GM12801 (cell line): Measurements from ENCODE around the gene LGR4.

ENCODE experiments used
- CTCF ChIP-seq: IDR thresholded peaks from one replicate; pipeline ENCODE4 v1.5.1; 2011; ENCODE audit warnings: control low read depth; ENCODE audit not compliant: insufficient read length; ENCODE audit errors: extremely low read depth

LGR4 gene

DNA sequence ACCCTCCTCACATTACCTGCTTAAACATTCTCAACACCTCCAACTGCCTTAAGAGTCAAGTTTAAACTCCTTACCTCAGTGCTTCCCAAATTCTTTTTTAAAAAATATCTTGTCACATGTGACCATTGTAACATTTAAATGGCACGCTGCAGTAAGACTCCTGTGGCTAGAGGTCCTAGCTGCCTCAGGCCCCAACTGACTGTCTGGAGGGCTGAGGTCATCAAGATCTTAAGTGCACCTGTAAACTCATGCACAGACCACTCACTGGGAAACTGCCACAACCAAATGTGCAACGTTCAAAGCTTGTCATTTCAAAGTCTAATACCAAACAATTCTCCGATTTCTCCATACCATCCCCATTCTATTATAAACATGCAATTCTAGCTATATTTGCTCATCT is 93.1 kb downstream of the LGR4 start:
- no peak for TF ChIP-seq CTCF

DNA sequence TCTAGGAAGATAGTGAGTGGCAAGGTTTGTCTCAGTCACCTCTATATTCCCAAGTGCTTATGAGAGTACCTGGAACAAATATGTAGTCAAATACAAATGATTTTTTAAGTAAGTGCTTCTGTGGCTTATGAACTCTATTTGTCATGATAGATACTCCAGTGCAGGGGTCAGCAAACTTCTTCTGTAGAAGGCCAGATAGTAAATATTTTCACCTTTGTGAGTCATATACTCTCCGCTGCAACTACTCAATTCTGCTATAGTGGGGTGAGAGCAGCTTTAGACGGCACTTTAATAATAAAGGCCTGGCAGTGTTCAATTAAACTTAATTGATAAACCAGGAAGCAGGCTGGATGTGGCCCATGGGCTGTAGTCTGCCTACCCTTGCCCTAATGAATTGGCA is 97.2 kb downstream of the LGR4 start:
- TF ChIP-seq CTCF, result no peak

DNA sequence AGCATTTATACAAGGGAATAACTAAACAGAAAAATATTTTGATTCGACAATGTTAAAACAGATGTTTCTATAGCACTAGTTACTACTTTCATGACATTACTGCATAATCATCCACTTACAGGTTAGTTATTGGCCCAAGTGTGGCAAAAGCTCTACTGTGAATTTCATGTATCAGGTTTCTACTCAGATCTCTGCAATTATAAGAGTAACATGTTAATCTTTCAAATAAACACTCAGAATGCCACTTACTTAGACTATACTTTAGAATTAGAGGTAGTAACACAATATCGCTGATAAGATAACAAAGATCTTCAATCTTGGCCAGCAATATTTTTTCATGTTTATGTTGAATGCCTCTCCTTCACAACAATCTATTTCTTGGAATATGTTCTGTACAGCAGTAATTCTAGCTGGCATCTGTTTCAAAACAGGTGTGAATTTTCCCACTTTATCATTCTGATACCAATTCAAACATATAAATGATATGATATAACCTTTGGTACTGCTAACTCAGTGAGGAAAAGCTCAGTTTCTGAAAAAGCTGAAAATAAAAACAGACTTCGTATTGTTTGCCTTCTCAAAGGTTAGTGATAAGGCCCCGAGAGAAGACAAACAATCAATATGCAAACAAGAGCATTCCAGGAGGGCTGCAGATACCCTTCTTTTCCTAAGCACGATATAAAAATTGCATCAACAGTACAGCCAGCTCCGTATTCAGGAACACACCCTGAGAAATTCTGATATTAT is 98.6 kb downstream of the LGR4 start:
- no peak for TF ChIP-seq CTCF

DNA sequence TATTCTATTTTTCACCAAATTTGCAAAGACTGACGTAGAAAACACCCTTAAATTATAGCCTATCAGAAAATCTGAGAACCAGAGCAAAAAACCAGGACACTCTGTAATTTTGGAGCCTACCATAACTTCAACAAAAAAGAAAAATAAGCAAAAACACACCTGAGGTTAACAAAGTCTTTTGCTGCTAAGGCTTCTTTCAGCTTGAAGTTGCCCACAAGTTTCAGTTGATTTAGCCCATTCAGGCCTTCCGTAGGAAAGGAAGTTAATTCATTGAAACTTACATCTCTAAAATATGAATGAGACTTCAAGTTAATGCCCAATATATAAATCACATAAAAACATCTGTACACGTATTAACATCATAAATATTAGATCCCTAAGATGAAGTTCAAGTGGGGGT is 99.2 kb downstream of the LGR4 start:
- TF ChIP-seq CTCF, result no peak

GRCh38 chr11:27372164-27372563 is 100.4 kb downstream of the LGR4 start:
- TF ChIP-seq CTCF, result no peak

DNA sequence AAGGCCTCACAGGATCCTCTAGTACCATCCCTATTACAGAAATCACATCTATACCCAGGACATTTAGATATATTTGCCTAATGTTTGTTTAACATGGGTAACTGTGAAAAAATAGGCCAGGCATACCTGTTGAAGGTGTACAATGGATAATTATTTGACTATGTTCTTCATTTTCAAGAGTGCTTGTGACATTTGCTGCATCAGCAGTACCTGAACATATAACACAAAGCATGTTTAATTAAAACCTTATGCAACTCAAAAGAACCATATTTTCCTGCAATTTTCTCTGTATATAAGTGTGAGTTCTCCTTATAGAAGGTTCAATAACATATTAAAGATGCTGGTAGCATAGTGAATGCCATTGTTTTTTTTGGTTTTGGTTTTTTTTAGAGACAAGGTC is 101.1 kb downstream of the LGR4 start:
- TF ChIP-seq CTCF, result no peak

GRCh38 chr11:27370374-27370773 is 102.2 kb downstream of the LGR4 start:
- TF ChIP-seq CTCF, result no peak

DNA sequence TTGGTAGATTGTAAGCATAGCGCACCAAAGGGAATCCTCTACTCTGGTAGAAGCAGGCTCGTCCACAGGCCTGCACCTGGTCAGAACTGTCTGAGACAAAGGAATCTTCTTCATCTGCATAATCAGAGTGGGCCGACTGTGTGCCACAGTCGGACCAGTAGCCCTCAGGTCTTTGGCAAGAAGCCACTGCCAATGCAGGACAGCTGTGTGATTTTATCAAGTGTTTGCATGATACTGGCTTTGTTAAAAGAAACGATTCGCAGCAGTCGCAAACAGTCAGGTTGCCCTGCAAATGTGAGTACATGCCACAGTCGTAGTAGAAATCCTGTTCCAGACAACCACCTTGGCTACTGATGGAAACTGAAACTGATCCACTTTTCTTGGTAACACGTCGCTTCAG is 104.7 kb downstream of the LGR4 start:
- no peak for TF ChIP-seq CTCF
